HG03457 (cell line): ENCODE measurements around the gene WWTR1.

Experiments
- ATAC-seq: cut with Tn5 transposase; IDR thresholded peaks from one replicate; pipeline ENCODE4 v1.9.1; 2021; ENCODE audit warnings: moderate number of reproducible peaks; ENCODE audit not compliant: unreplicated experiment

Gene WWTR1

DNA sequence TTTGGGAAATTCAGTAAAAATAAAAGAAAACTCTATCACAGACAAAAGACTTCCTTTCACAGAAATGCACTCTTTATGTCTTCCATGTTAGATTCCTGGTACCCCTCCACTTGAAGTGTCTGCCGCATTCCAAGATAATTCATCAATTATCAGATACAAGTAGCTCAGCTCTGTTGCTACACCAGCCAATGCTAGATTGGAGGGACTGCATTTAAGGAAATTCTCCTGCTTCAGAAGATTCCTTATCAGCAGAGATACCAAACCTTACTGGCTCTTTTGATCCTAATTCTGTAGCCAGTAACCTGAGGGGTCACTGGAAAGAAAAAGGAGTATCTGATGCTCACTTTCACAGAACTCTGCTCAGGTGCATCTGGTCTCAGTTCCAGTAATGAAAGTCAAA, 119.5 kb downstream of the WWTR1 start:
- ATAC-seq: no peak

- ATAC-seq: no peak
These were observed 121.4 kb downstream of the WWTR1 start for GRCh38 chr3:149536429-149536828.

DNA sequence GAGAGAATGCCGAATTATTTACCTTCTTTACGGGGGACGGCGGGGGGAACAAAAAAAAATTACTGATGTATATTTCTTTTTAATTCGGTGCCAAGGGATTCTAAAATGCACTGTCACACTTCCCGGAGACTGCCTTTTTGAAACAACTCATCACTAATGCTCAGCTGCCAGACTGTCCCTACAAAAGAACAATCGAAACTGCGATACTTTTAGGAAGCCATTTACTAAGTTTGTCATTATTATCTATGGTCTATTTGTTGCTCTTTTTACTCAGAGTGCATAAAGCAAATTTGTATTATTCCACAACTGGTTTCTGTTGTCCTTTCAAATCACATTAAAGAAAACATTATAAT, 122.5 kb downstream of the WWTR1 start:
- ATAC-seq: no peak

- ATAC-seq: no peak
These were observed 123.0 kb downstream of the WWTR1 start for GRCh38 chr3:149534671-149535332.

- no peak for ATAC-seq
These were observed 123.7 kb downstream of the WWTR1 start for GRCh38 chr3:149534082-149534481.

DNA sequence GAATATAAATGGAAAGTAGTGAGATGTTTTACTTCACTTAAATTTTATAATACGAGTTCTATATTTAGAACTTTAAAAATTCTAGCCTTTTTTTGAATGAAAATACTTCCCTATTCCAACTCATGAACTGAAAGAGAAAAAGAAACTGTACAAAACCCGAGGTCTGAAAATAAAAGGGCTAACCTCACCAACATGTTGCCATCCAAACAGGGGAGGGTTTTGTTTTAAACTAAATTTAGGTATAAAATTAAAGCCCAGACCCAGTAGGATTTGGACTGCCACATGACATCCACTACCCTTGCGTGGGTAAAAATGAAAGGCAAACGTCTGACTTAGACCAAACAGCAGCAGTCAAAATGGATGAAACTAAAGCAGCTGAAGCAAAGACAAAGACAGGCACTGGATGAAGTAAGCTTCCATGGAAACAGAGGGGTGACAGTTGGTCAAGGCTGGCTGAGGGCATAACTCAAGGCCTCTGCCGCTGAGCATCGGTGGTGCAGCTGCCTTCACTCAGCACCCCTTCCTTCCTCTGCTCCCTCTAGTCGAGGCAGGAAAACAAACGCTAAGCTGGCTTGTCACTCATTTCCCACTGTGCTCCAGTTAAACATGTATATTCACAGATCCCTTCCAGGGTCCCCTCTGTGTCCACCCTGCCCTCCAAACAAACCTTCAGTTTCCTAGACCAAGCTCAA, 125.2 kb downstream of the WWTR1 start:
- ATAC-seq: no peak

GRCh38 chr3:149529099-149529498, 128.7 kb downstream of the WWTR1 start:
- no peak for ATAC-seq

GRCh38 chr3:149528340-149528650, 129.5 kb downstream of the WWTR1 start:
- ATAC-seq: no peak

GRCh38 chr3:149527531-149528339, 130.1 kb downstream of the WWTR1 start:
- ATAC-seq: no peak

DNA sequence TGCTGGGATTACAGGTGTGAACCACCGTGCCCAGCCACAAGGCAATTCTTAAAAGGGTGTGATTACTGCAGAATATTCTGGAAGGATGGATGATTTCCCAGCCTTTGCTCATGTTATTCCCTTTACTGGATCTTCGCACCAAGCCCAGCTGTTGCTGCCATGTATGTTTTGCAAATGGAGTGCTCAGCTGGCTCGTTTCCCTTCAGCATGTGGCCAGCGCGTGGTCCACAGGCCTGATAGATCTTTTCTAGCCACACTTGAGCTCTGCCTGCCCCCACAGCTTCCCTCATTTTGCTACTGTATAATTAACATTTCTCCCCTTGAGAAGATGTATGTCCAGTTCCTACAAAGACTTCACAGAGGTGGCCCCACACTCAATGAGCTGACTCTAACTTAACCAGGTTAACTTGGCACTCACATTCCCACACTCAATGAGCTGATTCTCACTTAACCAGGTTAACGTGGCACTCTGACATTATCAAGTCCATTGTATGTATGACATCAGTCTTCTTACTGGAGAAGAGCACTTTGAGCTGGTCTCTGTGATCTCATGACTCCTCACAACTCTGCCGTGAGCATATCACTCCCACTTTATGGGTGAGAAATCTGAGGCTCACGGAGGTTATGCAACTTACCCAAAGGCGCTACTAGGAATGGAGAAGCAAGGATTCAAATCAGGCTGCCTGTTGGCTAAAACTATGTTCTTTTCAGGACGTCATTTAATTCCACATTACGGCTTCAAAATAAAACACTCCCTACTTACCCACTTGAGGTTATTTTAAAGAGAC, 134.1 kb downstream of the WWTR1 start:
- no peak for ATAC-seq

DNA sequence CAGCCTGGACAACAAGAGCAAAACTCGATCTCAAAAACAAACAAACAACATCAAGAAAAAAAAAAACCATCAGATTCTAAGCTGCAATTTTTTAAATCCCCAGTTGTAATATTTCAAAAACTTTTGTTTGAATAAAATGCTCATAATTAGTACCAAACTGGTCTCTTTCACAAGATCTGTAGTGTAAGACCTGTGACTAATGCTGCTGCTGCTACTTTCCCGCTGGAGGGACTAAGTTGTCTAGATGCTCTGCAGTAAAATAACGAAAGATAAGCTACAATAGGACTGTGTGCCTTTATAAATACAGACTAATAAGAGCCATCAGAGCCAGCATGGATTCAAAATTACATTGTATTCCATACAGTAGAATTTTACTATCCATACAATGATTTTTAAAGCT, 137.9 kb downstream of the WWTR1 start:
- ATAC-seq: no peak

- ATAC-seq: no peak
These were observed 140.9 kb downstream of the WWTR1 start for GRCh38 chr3:149516920-149517319.

- no peak for ATAC-seq
These were observed 142.6 kb downstream of the WWTR1 start for GRCh38 chr3:149515249-149515648.

DNA sequence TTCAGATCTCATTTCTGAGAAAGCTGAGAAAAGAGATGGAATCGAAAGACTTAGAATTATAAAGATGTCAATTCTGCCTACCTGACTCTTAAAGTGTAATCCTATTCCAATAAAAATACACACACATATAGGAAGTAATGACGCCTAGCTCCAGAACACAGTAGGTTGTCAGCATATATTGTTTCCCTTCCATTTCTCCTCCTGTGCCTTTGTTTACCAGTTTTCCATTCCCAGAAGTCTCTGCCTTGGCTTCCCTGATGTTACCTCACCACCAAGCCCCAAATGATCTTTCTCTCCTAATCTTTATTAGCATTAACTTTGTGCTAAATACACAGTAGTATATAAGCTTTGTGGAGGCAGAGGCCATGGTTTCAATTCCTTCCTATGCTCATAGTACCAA, 143.4 kb downstream of the WWTR1 start:
- no peak for ATAC-seq

DNA sequence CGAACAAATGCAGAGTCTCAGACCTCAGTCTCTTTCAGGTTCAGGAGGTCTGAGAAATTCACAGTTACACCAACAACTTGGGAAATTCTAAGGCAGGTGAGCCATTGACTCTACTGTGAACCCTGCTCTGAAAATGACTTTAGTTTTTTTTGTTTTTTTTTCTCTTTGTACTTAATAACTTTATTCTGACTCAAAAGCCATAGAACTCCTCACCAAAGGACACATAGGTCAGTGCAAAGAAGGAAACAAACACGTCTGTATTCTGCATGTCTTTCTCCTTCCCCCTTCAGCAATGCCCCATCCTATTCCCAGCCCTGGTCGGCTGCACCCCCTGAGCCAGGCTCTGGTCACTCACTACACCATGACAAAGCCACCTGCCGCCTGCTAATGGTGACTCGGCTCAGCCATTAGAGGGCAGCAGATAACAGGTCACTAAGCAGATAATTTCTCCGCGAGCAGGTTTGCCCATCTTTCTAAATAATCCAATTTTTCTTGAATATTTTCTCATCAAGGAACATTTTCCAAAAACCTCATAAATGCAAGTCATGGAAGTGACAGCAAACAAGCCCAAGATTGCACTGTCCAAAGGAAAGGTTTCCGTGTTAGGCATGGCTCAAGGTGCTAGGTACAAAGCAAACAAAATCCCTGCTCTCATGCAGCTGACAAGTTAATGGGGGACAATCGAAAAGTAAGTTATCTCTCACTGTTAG, 145.6 kb downstream of the WWTR1 start:
- peak; percentile 51 for ATAC-seq

GRCh38 chr3:149511040-149511626, 146.7 kb downstream of the WWTR1 start:
- ATAC-seq: no peak

DNA sequence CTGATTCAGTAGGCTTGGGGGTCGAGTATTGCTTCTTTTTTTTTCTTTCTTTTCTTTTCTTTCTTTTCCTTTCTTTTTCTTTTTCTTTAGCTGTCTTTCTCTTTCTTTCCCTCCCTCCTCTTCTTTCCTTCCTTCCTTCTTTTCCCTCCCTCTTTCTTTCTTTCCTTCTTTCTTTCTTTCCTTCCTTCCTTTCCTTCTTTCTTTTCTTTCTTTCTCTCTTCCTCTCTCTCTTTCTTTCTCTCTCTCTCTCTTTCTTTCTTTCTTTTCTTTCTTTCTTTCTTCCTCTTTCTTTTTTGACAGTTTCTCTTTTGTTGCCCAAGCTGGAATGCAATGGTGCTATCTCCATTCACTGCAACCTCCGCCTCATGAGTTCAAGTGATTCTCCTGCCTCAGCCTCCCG, 147.3 kb downstream of the WWTR1 start:
- no peak for ATAC-seq

GRCh38 chr3:149509526-149509925, 148.3 kb downstream of the WWTR1 start:
- ATAC-seq: no peak

DNA sequence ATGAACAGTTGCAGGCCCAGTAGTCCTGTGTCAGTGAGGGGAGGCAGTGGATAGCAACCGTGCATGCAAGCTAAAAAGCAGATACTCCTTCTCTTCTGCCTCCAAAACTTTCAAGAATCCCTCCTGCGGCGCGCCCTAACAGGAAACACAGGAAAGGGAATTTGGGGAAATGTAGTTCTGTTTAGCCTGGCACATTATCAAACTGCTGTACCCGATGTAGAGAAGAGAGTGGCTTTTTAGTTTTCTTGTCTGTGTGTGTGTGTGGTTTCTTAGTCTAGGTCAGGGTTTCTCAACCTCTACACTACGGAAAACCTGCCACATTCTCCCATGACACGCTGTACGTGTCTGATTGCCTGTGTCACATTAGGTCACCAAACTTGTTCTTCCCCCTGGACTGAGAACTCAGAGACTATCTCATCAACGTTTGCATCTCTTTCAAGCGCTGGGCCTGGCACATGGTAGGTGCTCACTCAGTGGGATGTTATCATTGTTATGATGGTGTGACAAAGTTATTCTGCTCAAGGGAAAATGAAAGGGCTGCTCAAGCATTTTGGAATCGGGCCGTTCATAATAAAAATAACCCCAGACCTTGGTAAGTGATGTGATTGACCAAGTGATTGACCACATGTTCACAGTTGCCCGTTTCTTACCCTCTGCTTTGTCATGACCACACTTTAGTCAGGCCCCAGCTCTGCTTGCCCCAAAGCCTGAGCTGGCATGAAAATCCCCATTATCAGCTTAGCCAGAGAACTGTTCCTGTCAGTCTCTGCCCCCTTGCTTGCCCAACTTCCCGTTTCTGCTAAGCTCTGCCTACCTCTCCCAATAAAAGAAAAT, 150.1 kb downstream of the WWTR1 start:
- ATAC-seq: no peak

- ATAC-seq: no peak
These were observed 150.9 kb downstream of the WWTR1 start for GRCh38 chr3:149506965-149507364.
